Occipital lobe (tissue), 2 donors: Measurements from ENCODE around the gene MYO18A. TPM values are rescaled to one million over a fixed set of nuclear protein-coding genes. Genes with fewer than 3 reads are reported as not detected.

ENCODE experiments used
- DNase-seq: peaks from one replicate; lab custom pipeline; 2025; lab: John Stamatoyannopoulos, UW
- total RNA-seq: library from RNA; depleted of rRNA; stranded (reverse); fragments of >200 nt; gene quantifications from one replicate; pipeline ENCODE4 v1.2.3, GENCODE V29; 2014

MYO18A gene
- total RNA-seq, 1 donor from 2014 or later: 68.5 TPM

DNA sequence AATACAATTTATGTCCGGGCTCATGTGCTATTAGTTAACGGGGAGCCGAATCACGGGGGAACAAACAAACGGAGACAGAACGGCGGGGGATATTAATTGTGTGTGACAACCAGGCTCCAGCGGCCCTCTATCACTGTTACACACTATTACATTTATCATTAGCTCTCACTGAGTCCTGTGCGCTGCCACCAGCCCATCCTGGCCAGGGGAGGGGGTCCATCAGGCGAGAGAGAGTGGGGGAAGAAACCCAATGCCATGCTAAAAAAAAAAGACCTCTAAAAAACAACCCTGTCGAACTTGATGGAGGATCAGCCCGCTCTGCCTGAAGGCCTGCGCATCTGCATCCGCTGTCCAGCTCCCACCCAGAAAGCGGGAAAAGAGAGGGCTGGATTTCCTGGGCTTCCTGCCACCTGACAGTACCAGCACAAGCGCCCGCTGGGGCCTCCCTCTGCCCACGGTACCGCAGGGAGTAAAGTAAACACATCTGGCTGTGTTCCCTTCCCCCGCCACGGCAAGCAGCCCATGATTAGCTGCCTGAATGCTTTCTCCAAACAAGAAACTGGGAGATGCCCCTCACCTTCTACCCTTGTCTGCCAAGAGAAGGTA, 95.6 kb downstream of the MYO18A start:
- peak; percentile 36 for DNase-seq

DNA sequence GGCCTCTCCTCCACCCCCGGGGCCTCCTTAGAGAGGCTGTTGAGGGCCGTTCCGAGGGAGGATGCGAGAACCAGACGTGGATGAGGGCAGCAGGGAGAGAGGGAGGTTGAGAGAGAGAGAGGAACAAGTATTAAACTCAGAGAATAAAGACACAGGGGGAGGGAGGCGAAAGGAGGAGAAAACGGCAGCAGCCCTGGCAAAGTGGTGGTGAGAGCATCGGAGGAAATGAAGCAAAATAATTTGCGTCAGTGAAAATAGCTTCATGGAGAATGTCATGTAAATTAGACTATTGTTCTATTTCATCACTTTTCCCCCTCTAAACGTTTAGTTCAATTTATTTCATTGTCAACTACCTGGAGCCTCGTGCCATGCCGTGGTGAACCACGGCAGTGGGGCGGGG, 99.2 kb downstream of the MYO18A start:
- no peak for DNase-seq

DNA sequence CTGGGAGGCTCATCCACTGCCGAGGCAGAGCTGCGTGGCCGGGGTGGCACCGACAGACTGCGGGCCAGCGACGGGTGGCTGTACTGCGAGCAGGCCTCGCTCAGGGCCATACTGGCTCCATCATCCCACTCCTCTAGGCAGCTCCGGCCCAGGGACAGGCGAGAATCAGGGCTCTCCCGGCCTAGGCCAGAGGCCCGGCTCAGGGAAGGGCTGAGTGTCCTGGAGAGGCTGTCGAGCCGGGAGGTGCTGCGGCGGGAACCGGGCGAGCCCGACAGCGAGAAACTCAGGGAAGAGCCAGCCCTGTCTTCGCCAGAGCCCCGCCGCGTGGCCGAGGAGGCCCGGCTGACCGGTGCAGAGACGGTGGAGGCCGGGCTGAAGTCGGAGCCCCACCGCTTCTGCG, 99.9 kb downstream of the MYO18A start:
- DNase-seq: no peak

DNA sequence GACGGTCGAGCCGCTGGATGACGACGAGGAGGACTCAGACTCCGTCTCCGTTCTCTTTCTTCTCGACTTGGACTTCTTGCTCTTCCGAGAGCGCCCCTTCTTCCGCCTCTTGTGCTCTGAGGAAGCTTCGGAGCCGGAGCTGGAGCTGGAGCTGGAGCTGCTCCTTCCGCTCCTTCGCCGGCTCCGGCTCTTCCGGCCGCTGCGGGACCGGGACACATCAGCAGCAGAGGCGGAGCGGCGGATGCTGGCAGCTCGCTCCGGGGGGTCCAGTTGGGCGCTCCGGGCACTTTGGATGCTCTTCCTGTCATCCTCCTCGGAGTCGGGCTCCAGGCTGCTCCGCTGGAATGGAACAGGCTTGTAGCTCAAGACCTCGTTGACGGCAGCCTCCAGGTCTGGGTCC, 100.3 kb downstream of the MYO18A start:
- DNase-seq: no peak

DNA sequence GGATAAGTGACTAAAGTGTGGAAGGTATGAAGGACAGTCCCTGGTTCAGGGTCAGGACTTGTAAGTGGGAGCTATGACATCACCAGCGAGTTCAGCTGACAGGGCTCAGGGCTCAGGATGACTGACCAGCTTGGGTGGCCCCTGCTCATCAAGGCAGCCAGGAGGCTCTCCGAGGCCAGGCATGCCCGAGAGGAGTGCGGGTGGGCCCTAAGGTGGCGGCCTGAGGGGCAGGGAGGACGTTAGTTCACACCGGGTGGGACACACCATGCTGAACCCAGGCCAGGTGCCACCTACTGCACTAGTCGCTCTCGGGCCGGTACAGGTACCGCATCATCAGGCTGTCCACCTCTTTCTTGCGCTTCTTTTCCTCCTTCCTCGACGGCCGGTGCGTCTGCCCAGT, 100.8 kb downstream of the MYO18A start:
- no peak for DNase-seq

DNA sequence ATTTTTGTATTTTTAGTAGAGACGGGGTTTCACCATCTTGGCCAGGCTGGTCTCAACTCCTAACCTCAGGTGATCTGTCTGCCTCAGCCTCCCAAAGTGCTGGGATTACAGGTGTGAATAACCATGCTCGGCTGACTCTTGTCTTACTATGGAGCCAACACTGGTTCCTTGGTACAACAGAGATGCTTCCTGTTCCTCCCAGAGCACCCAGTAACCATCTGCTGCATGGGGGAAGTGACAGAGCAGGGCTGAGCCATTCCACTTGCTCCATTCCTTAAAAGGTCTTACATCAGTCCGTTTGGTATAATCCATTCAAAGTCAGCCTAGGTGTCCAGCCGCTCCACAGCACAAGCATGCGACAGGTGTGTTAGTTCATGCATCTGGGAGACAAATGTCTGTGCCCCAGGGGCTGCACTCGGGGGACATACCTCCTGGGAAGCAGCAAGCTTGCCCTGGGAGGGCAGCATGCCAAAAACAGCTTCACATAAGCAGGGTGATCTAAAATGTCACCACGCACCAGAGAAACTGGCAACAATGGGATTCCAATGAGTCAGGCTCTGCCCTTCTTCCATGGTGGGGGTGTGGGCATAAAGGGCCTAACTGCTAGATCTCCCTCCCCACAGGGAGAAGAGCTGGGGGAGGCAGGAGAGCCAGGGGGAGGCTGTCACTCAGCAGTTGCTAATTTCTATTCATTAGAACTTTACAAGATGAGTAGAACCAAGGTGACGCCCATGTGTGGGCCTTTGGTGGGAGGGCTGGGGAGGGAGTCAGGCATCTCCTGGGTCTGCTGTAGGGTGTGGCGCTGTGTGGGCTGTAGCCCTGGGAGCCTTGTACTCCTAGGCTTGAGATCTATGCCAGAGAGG, 101.8 kb downstream of the MYO18A start:
- peak; percentile 71 for DNase-seq

DNA sequence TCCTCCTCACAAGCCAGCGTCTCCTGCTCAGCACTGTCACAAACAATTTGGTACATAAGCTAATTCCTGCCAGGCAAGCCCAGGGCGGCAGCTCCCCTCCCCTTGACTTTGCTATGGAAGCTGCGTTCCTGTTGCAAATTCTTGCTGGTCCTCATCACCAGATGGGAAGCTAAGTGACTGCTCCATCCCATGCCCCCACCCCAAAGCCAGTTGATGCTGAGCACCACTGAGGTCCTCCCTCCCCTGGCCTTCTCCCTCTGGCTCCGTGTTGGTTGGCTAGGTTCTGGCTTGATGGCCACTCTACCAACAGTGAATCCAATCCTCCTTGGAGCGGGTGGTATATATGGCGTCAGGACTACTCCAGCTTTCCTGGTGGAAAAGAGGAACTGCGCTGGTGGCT, 102.9 kb downstream of the MYO18A start:
- no peak for DNase-seq

DNA sequence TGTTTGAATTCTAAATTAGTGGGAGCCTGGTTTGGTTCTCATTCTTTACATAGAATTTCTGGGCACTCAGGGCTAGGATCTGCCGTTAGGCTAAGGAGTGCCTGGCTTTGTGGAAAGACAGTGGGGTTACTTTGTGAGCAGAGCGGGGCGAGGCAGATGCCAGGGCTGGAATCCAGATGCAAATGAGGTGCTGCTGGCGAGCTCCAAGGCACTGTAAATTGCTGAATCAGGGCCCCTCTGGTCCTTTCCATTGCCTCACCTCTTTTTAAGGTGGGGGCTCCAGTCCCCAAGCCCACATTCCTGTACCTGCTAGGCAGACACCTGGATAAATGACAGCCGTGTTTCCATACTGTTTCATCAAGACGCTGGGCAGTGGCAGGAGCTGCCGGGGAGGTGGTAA, 103.5 kb downstream of the MYO18A start:
- no peak for DNase-seq

DNA sequence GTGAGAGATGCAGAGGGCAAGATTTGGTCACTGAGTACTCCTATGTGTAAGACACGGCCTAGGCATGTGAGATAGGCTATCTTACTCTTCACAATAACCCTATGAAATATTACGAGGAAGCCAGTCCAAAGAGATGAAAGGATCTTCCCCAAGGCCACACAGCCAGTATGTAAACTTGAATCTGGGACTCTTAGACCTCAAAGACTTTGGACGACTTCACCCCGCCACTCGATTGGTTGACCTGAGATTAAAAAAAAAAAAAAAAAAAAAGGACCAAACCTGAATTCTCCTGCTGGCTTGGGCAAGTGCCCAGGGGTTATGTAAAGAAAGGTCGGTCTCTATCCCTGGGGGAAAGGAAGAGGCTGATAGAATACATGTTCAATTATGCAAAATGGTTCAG, 104.1 kb downstream of the MYO18A start:
- DNase-seq: no peak

DNA sequence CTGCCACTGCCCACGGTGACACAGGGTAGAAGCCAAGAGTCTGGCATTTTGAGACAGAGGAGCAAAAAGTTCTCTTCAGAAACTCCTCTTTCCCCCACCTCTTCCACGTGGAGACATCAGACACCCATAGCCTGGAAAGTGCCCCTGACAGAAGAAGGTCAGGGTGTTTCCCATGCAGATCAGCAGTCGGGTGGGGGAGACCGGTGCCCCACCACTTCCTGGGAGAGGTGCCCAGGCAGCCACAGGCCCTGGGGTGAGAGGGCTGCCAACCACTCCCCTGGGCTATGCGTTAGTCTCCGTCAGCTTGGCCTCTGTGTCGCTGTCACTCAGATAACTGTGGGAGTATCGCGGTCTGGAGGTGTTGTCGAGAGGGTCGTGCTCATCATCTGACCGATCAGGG, 105.7 kb downstream of the MYO18A start:
- no peak for DNase-seq

DNA sequence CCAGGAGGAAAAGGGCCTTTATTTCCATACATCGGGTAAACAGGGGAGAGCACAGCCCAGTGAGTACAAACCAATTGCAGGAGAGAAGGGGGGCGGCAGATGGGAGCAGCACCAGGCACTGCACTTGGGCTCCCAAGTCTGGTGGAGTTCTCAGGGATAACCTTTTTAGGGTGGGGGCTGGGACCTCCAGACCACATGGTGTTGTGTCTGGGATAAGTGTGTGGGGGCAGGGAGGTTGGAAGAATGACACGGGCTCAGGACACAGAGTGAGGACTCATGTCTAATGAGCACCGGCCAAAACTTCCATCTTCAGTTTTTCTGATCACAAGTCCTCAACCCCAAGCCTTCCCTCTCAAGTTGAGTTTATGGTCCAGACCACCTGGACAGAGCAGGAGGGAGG, 106.7 kb downstream of the MYO18A start:
- no peak for DNase-seq

DNA sequence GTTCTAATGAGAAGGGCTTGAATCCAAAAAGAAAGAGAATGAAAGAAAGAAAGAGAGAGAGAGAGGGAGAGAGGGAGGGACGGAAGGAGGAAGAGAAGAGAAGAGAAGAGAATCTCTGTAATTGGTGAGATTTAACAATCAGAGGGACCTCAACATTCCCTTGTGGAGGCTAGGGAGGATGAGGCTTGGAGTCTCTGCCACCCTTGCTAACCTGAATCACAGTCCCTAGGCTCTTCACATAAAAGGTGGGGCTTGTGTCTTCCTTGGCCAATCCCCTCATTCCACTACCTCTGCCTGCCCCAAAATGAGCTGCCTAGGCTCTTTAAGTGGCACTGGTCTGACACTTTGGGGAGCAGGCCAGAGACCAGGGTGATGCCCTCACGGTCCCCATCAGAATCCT, 107.2 kb downstream of the MYO18A start:
- no peak for DNase-seq

DNA sequence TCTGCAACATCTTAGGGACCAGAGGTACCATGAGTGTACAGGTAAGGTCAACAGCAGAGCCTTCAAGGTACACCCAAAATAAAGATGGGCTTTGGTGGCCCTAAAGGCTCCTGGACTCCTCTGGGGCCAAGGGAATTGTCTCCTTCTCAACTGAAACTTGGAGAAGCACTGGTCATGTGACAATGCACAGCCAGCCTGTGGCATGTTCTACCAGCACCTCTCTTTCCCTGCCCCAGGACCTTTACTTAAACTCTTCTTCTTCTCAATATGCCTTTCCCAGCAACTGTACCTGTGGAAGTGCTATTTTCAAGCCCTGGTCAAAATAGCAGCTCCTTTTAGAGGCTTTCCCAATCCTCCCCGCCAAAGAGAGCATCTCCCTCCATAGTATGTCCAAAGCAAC, 108.9 kb downstream of the MYO18A start:
- no peak for DNase-seq

DNA sequence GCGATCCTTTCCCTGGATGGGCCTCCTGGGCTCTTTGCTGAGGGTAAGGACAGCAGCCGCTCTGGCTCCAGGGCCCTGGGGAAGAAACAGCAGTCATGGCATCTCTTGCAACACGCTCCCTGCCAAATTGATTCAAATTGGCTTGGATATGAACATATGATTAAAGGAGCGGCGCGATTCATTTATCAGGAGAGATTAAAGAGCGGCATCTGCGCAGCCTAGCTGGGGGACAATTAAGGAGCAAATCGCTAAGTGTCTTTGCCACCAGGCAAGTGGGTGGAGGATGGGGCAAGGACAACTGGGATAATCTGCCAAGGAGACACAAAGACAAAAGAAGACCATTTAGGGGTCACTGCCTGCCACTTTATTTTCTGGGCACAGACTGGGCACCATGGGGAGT, 109.4 kb downstream of the MYO18A start:
- no peak for DNase-seq

DNA sequence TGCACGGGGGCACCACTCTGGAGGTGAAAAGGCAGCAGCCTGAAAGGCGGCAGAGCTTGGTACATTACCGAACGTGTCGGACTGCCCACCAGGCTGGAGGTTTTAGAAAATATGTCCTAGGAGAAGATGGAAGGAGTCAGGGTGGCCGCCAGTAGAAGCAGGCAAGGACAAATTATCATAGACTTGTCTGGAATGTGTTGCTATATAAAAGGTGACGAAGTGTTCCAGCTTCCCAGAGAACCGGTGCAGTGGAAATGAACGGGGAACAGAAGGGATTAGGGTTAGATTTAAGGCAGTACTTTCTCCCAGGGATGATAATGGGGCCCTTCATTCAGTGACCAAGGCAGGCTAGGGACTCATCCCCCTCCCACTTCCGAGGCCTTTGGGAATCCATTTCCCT, 109.9 kb downstream of the MYO18A start:
- DNase-seq: no peak

DNA sequence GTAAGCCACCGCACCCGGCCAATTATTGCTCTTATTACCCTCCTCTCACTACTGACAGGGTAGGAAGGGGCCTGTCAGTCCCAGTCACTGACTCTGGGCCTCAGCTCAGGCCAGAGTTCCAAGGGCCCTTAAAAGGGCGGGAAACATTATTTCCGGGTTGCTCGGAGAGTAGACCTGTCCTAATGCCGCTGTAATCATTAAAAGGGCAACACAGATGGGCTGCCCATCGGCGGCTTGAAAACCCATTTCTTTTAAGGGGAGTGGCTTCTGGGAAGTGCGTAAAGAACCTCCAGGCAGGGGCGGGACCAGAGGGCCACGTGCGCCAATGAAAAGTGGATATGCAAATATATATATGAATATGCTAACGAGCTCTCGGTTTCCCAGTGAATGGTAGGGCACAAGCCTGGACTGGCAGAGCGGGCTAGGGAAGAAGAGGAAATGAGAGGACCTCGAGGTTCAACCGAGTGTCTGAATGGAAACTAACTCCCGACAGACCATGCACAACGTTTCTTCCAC, 110.6 kb downstream of the MYO18A start:
- DNase-seq: no peak

DNA sequence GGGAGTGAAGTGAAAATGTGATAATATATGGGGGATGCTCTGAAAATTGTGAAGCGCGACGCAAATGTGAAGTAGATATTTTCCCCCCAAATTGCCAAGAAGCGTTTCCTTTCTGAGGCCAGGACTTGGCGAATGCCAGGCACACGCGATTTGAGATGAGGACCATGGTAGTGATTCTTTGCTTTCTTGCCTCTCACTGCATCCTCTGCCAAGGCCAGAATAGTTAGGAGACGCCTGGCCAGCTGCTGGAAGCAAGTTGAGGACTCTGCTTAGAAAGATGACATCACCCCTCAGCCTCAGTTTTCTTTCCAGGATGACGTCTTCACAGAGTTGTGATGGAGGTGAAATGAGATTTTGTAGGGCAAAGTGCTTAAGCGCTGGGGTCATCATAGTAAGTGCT, 111.4 kb downstream of the MYO18A start:
- DNase-seq: peak; percentile 45

DNA sequence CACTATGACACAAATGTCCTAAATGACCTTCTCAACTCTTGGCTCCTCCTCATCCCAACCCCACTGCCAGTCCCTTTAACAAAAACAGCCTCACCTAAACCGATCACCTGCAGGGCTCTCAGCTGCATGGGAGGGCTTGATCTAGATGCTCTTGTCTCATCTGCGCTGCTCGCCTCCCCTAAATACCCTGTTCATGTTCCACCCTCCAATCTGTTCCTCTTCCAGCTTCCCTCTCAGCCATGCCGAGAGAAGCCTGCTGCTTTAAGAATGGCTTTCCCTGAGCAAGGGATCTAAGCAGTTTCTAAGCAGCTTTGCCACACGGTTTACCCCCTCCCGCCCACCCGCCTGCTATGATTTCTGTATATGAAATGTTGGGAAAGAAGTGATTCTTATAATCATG, 113.6 kb downstream of the MYO18A start:
- DNase-seq: no peak

DNA sequence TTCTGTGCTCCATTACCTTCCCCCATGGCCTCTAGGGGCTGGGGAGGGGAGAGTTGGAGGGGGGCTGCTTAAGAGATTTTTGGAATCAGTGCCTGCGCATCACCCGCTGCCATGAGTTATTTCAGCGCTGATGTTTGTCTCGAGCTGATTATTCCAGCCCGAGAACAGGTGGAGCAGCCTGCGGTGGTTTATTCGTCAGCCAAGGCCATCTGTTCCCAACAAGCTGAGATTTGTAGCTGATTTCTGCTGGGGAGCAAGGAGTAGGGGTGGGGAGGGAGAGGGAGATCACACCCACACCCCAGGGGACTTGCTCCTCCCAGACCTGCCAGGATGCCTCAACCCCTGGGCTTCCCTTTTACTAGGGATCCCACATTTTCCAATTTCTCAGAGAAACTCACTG, 114.2 kb downstream of the MYO18A start:
- DNase-seq: peak; percentile 45

DNA sequence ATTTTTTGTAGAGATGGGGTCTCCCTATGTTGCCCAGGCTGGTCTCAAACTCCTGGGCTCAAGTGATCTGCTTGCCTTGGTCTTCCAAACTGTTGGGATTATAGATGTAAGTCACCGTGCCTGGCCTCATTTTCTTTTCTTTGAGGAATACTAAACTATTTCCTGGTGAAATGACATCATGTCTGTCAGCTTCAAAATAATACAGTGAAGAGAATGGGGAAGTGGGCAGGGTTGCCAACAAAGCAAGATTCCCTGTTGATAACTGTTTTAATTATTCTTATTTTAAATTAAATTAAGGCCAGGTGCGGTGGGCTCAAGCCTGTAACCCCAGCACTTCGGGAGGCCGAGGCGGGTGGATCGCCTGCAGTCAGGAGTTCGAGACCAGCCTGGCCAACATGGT, 116.2 kb downstream of the MYO18A start:
- no peak for DNase-seq

DNA sequence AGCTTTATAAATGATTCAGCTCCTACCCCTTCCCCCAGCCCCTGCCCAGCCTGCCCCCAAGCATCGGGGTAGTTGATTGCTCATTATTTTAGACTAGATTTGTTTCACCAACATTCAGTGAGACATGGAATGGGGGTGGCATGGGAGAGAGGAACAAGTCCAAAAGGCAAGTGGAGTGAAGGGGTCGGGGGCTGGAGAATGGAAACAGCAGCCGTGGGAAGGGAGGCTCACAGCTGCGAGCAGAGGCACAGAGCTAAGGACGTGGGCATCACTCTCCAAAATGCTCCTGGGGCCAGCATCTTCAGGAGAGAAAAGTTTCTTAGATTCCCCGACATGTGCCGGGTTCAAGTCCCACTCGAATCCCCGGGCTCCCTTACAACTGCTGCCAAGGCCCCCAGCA, 118.0 kb downstream of the MYO18A start:
- DNase-seq: no peak

DNA sequence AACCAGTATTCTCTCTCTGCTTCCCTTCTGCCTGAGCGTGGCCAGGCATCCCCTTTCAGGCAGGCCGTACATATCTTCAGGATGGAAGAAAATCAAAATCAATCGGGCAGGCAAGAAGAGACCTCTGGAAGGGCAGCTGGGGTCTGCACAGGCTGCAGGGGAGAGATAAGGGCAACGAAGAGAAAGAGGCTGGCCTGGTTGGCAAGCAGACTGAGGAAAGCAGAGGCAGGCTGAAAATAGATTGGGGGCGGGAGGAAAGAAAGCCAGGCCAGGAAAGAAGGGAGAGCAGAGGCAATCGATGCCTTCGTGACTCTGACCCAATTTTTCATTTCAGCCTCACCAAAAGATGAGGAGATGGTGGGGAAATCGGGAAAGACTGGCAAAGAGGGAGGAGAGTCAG, 119.2 kb downstream of the MYO18A start:
- no peak for DNase-seq

DNA sequence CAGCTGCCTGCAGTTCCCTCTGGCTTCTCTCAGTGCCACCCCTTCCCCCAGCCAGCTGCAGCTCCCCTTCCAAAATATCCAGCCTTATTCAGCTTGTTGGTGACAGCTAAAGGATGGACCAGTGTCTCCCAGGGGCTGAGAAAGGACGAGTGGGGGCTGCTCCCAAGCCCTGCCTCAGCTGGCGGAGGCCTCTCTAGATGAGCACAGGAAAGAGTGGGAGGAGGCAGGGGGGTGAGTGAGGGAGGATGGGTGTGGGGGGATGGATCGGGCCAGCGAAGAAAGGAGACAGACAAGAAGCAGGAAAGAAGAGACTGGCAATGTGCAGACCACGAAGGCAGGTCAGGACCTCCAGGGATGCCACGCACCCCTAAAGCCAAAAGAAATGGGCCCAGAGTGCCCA, 119.7 kb downstream of the MYO18A start:
- no peak for DNase-seq
